Neural progenitor cell (in vitro differentiated cells): ENCODE data around the gene PCDH9. TPM values are rescaled to one million over a fixed set of nuclear protein-coding genes. Genes with fewer than 3 reads are reported as not detected.

Experiments used
- DNase-seq: peaks from one replicate; pipeline ENCODE4 v3.0.0-alpha.2; 2016; ENCODE audit warnings: low spot score
- H2AFZ ChIP-seq: fragments of 200-600 bp; sonication (generic); replicated peaks from 2 replicates; pipeline ENCODE4 v1.6.1; 2016; ENCODE audit warnings: antibody characterized with exemption
- H3F3A ChIP-seq: fragments of 200-600 bp; sonication (generic); 2 replicates; pipeline ENCODE4 v1.6.1; 2016; ENCODE audit warnings: antibody characterized with exemption, low read depth
- H3K27ac ChIP-seq: fragments of 200-600 bp; sonication (generic); 2 replicates; pipeline ENCODE4 v1.5.1; 2016; ENCODE audit warnings: mild to moderate bottlenecking
- H3K27me3 ChIP-seq: fragments of 200-600 bp; sonication (generic); 2 replicates; pipeline ENCODE4 v1.6.1; 2016; ENCODE audit warnings: mild to moderate bottlenecking, moderate library complexity
- H3K36me3 ChIP-seq: fragments of 200-600 bp; sonication (generic); 2 replicates; pipeline ENCODE4 v1.5.1; 2016
- H3K4me1 ChIP-seq: fragments of 200-600 bp; sonication (generic); 2 replicates; pipeline ENCODE4 v1.6.1; 2016; ENCODE audit warnings: mixed run types
- H3K4me2 ChIP-seq: fragments of 200-600 bp; sonication (generic); 2 replicates; pipeline ENCODE4 v1.6.1; 2016
- H3K4me3 ChIP-seq: fragments of 200-600 bp; sonication (generic); 2 replicates; pipeline ENCODE4 v1.5.1; 2016
- H3K79me2 ChIP-seq: fragments of 200-600 bp; sonication (generic); 2 replicates; pipeline ENCODE4 v1.6.1; 2016; ENCODE audit warnings: low read depth
- H3K9ac ChIP-seq: fragments of 200-600 bp; sonication (generic); 2 replicates; pipeline ENCODE4 v1.6.1; 2016
- H3K9me3 ChIP-seq: fragments of 200-600 bp; sonication (generic); 2 replicates; pipeline ENCODE4 v1.5.1; 2016; ENCODE audit warnings: low read depth
- H4K20me1 ChIP-seq: fragments of 200-600 bp; sonication (generic); 2 replicates; pipeline ENCODE4 v1.6.1; 2016; ENCODE audit warnings: low read depth
- H3K27ac Mint-ChIP-seq: 3 replicates; pipeline ENCODE4 v1.8.0; 2021; ENCODE audit warnings: mixed read lengths
- H3K27me3 Mint-ChIP-seq: 2 replicates; pipeline ENCODE4 v1.8.0; 2022; ENCODE audit warnings: low read depth, mild to moderate bottlenecking, inconsistent platforms, moderate library complexity, mixed read lengths; ENCODE audit not compliant: insufficient read depth
- H3K36me3 Mint-ChIP-seq: 3 replicates; pipeline ENCODE4 v1.8.0; 2021; ENCODE audit warnings: mixed read lengths
- H3K4me1 Mint-ChIP-seq: 3 replicates; pipeline ENCODE4 v1.8.0; 2021; ENCODE audit warnings: mixed read lengths
- H3K4me3 Mint-ChIP-seq: 3 replicates; pipeline ENCODE4 v1.8.0; 2021; ENCODE audit warnings: mild to moderate bottlenecking, moderate library complexity, mixed read lengths
- H3K9me3 Mint-ChIP-seq: 3 replicates; pipeline ENCODE4 v1.8.0; 2020; ENCODE audit warnings: mixed read lengths
- CTCF ChIP-seq: fragments of 200-600 bp; sonication (generic); IDR thresholded peaks from 2 replicates; pipeline ENCODE4 v1.5.1; 2017; ENCODE audit warnings: antibody characterized with exemption, mild to moderate bottlenecking
- EZH2 ChIP-seq: fragments of 200-600 bp; sonication (generic); IDR thresholded peaks from 2 replicates; pipeline ENCODE4 v1.6.1; 2017; ENCODE audit warnings: antibody characterized with exemption, mild to moderate bottlenecking, moderate library complexity
- EZH2phosphoT487 ChIP-seq: fragments of 200-600 bp; sonication (generic); IDR thresholded peaks from 2 replicates; pipeline ENCODE4 v1.6.1; 2017; ENCODE audit warnings: antibody characterized with exemption
- total RNA-seq: library from RNA; depleted of rRNA; stranded (reverse); fragments of >200 nt; gene quantifications from 2 replicates; pipeline ENCODE4 v1.2.3, GENCODE V29; 2015; ENCODE audit warnings: low replicate concordance

Gene PCDH9
- total RNA-seq, 1 donor from 2014 or later = 0.24 TPM

DNA sequence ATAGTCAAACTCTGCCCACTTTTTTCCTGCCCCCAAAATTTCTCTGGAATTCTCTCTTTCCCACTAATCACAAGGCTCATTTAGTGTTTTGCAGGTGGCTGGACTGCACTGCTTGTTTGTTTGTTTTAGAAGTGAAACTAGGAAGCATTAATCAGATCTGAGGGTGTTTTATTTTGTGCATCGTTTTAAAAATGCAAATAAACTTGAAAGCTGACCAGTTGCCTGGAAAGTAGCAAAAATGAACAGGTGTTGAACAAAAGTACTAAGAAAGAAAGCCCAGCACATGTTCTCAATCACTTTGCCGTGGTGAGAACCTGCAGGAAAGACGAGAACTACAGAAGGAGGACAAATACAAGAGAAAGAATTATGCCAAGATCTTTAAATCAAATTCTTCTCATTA, 365.5 kb downstream of the PCDH9 start:
- Mint-ChIP-seq H3K4me3 (no peak overlapping the region), H3K4me1 (peaks cover 8% of the 10 kb centered on the region), H3K36me3 (peaks cover 3% of the 10 kb centered on the region), H3K9me3 (peaks cover 6% of the 10 kb centered on the region), H3K27me3 (peaks cover 4% of the 10 kb centered on the region), H3K27ac (no peak overlapping the region)
- H3K4me3 ChIP-seq = no peak overlapping the region
- no peaks in the 10 kb centered on the region for H3K27me3 ChIP-seq
- no peaks in the 10 kb centered on the region for H4K20me1 ChIP-seq
- H2AFZ ChIP-seq = no peak overlapping the region
- H3K36me3 ChIP-seq = no peaks in the 10 kb centered on the region
- no peaks in the 10 kb centered on the region for H3K79me2 ChIP-seq
- no peaks in the 10 kb centered on the region for H3K4me1 ChIP-seq
- H3F3A ChIP-seq = no peaks in the 10 kb centered on the region
- H3K9ac ChIP-seq = no peak overlapping the region
- no peak overlapping the region for H3K4me2 ChIP-seq
- H3K9me3 ChIP-seq = no peaks in the 10 kb centered on the region
- DNase-seq = no peak
- no peak overlapping the region for H3K27ac ChIP-seq
- TF ChIP-seq CTCF (no peak), EZH2phosphoT487 (no peak), EZH2 (no peak)

DNA sequence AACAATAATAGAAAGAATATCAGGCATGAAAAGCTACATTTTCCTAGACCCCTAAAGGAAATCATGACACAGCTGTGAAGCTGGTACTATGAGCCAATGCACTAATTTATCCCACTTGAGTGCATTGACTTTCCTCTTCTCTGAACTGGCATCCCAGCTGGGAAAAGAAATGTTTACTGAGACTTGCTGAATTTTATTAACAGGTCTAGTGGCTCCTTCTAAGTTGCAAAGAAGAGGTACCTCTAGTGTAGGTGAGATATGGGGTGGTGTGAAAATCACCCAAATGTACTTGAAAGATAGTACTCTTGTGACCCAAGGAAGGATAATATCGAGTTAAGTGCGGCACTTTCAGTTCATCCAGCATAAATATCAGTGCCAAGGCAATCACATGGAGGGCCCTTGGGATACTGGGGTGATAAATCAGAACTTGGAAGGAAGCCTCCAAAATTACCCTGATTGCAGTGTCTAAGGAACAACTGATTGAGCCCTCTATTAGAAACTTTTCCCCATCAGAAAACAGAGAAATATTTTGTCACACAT, 369.2 kb downstream of the PCDH9 start:
- no peak for TF ChIP-seq CTCF
- no peak for TF ChIP-seq EZH2
- Histone ChIP-seq H3K79me2 (no peaks in the 10 kb centered on the region), H3K4me3 (no peak overlapping the region), H3K27ac (no peak overlapping the region), H3K27me3 (no peaks in the 10 kb centered on the region), H2AFZ (peak overlapping the region; percentile 47), H3F3A (no peaks in the 10 kb centered on the region), H3K9me3 (no peaks in the 10 kb centered on the region), H3K36me3 (no peaks in the 10 kb centered on the region), H3K4me1 (no peaks in the 10 kb centered on the region), H3K4me2 (no peak overlapping the region), H4K20me1 (no peaks in the 10 kb centered on the region), H3K9ac (no peak overlapping the region)
- H3K4me3 Mint-ChIP-seq = no peak overlapping the region
- peaks cover 2% of the 10 kb centered on the region for H3K9me3 Mint-ChIP-seq
- H3K27ac Mint-ChIP-seq = no peak overlapping the region
- H3K4me1 Mint-ChIP-seq = peaks cover 8% of the 10 kb centered on the region
- H3K27me3 Mint-ChIP-seq = peaks cover 4% of the 10 kb centered on the region
- no peak for DNase-seq
- peaks cover 2% of the 10 kb centered on the region for H3K36me3 Mint-ChIP-seq

GRCh38 chr13:66859934-66860877, 369.9 kb downstream of the PCDH9 start:
- Histone ChIP-seq H3K4me3 (no peak overlapping the region), H3K79me2 (no peaks in the 10 kb centered on the region), H2AFZ (peak overlapping the region; percentile 47), H3K36me3 (no peaks in the 10 kb centered on the region), H3K27ac (no peak overlapping the region), H3K4me1 (no peaks in the 10 kb centered on the region), H3K4me2 (no peak overlapping the region), H3F3A (no peaks in the 10 kb centered on the region), H3K9me3 (no peaks in the 10 kb centered on the region), H4K20me1 (no peaks in the 10 kb centered on the region), H3K9ac (no peak overlapping the region), H3K27me3 (no peaks in the 10 kb centered on the region)
- no peak overlapping the region for H3K4me3 Mint-ChIP-seq
- H3K27me3 Mint-ChIP-seq = peaks cover 4% of the 10 kb centered on the region
- H3K36me3 Mint-ChIP-seq = no peaks in the 10 kb centered on the region
- no peak overlapping the region for H3K27ac Mint-ChIP-seq
- no peaks in the 10 kb centered on the region for H3K9me3 Mint-ChIP-seq
- TF ChIP-seq EZH2phosphoT487 = no peak
- peaks cover 8% of the 10 kb centered on the region for H3K4me1 Mint-ChIP-seq
- no peak for DNase-seq

GRCh38 chr13:66859078-66859477, 371.1 kb downstream of the PCDH9 start:
- no peaks in the 10 kb centered on the region for H3K27me3 ChIP-seq
- H3K36me3 ChIP-seq = no peaks in the 10 kb centered on the region
- peak overlapping the region; percentile 52 for H2AFZ ChIP-seq
- no peak overlapping the region for H3K9ac ChIP-seq
- no peak overlapping the region for H3K4me2 ChIP-seq
- H3K79me2 ChIP-seq = no peaks in the 10 kb centered on the region
- peaks cover 4% of the 10 kb centered on the region for H3K27me3 Mint-ChIP-seq
- H3K9me3 ChIP-seq = no peaks in the 10 kb centered on the region
- H3K4me1 ChIP-seq = no peaks in the 10 kb centered on the region
- no peaks in the 10 kb centered on the region for H3K36me3 Mint-ChIP-seq
- no peaks in the 10 kb centered on the region for H4K20me1 ChIP-seq
- peaks cover 8% of the 10 kb centered on the region for H3K4me1 Mint-ChIP-seq
- no peaks in the 10 kb centered on the region for H3K9me3 Mint-ChIP-seq
- no peaks in the 10 kb centered on the region for H3F3A ChIP-seq
- DNase-seq = no peak
- H3K27ac Mint-ChIP-seq = no peak overlapping the region
- H3K4me3 ChIP-seq = no peak overlapping the region
- TF ChIP-seq EZH2phosphoT487 (no peak), EZH2 (no peak), CTCF (no peak)
- no peak overlapping the region for H3K4me3 Mint-ChIP-seq
- H3K27ac ChIP-seq = no peak overlapping the region
